Liver (tissue), 9 donors: ENCODE data around the gene NFKB1. TPM values are rescaled to one million over a fixed set of nuclear protein-coding genes. Genes with fewer than 3 reads are reported as not detected.

Source experiments
- DNase-seq: peaks from one replicate; pipeline ENCODE4 v3.0.0-alpha.2; 2017; ENCODE audit warnings: low spot score
- H3K27ac ChIP-seq, 2 donors: one replicate each; pipeline ENCODE4 v1.7.0; 2013; ENCODE audit warnings: inconsistent platforms in 2 of 2, low read length in 2 of 2, control low read depth in 1 of 2, low read depth in 1 of 2, mild to moderate bottlenecking in 1 of 2
- H3K27me3 ChIP-seq, 4 donors: one replicate each; pipeline versions ENCODE4 v1.6.1 to v1.7.0; 2013; ENCODE audit warnings: low read length in 3 of 4, inconsistent platforms in 1 of 4, mild to moderate bottlenecking in 1 of 4, moderate library complexity in 1 of 4; ENCODE audit not compliant: control insufficient read depth in 4 of 4, insufficient read depth in 4 of 4
- H3K36me3 ChIP-seq, 4 donors: one replicate each; pipeline versions ENCODE4 v1.6.1 to v1.7.0; 2013; ENCODE audit warnings: low read length in 3 of 4, mild to moderate bottlenecking in 3 of 4, low read depth in 1 of 4, moderate library complexity in 1 of 4; ENCODE audit not compliant: control insufficient read depth in 4 of 4, insufficient read depth in 3 of 4
- H3K4me1 ChIP-seq, 4 donors: one replicate each; pipeline versions ENCODE4 v1.6.1 to v1.7.0; 2013; ENCODE audit warnings: low read length in 3 of 4, mild to moderate bottlenecking in 3 of 4, moderate library complexity in 1 of 4; ENCODE audit not compliant: control insufficient read depth in 4 of 4, insufficient read depth in 4 of 4
- H3K4me3 ChIP-seq, 3 donors: one replicate each; pipeline versions ENCODE4 v1.6.1 to v1.7.0; 2013; ENCODE audit warnings: low read length in 3 of 3, control low read depth in 1 of 3, low read depth in 1 of 3, mild to moderate bottlenecking in 1 of 3
- H3K9ac ChIP-seq, 2 donors: one replicate each; pipeline ENCODE4 v1.7.0; 2013; ENCODE audit warnings: low read length in 2 of 2, mild to moderate bottlenecking in 2 of 2, moderate library complexity in 2 of 2, control low read depth in 1 of 2, low read depth in 1 of 2
- H3K9me3 ChIP-seq, 4 donors: one replicate each; pipeline versions ENCODE4 v1.6.1 to v1.7.0; 2013; ENCODE audit warnings: low read length in 3 of 4; ENCODE audit not compliant: control insufficient read depth in 4 of 4
- EGR1 ChIP-seq, 2 donors: IDR thresholded peaks; 2 replicates each; pipeline ENCODE4 v1.6.1; 2016 to 2018; ENCODE audit warnings: antibody characterized with exemption in 2 of 2, low read depth in 2 of 2
- FOXA1 ChIP-seq: IDR thresholded peaks from 2 replicates; pipeline ENCODE4 v1.6.1; 2016; ENCODE audit warnings: antibody characterized with exemption
- FOXA2 ChIP-seq: IDR thresholded peaks from 2 replicates; pipeline ENCODE4 v1.6.1; 2016; ENCODE audit warnings: antibody characterized with exemption
- GABPA ChIP-seq, 2 donors: IDR thresholded peaks in 1 of 2; conservative IDR thresholded peaks in 1 of 2; 2 replicates each; pipeline ENCODE4 v1.6.1; 2016; ENCODE audit warnings: antibody characterized with exemption in 2 of 2, mild to moderate bottlenecking in 1 of 2, moderate library complexity in 1 of 2
- HNF4A ChIP-seq, 2 donors: conservative IDR thresholded peaks; 2 replicates each; pipeline ENCODE4 v1.6.1; 2016; ENCODE audit warnings: antibody characterized with exemption in 2 of 2, mild to moderate bottlenecking in 2 of 2
- HNF4G ChIP-seq: IDR thresholded peaks from 2 replicates; pipeline ENCODE4 v1.6.1; 2016; ENCODE audit warnings: antibody characterized with exemption
- JUND ChIP-seq, 2 donors: IDR thresholded peaks; 2 replicates each; pipeline ENCODE4 v1.6.1; 2016; ENCODE audit warnings: antibody characterized with exemption in 2 of 2
- NR2F2 ChIP-seq: IDR thresholded peaks from 2 replicates; pipeline ENCODE4 v1.6.1; 2016; ENCODE audit warnings: antibody characterized with exemption
- RAD21 ChIP-seq, 2 donors: IDR thresholded peaks; 2 replicates each; pipeline ENCODE4 v1.6.1; 2016; ENCODE audit warnings: antibody characterized with exemption in 2 of 2, mild to moderate bottlenecking in 2 of 2
- RXRA ChIP-seq, 2 donors: IDR thresholded peaks; 2 replicates each; pipeline ENCODE4 v1.6.1; 2017 to 2018; ENCODE audit warnings: antibody characterized with exemption in 2 of 2, mild to moderate bottlenecking in 1 of 2
- SP1 ChIP-seq: IDR thresholded peaks from 2 replicates; pipeline ENCODE4 v1.6.1; 2018; ENCODE audit warnings: antibody characterized with exemption, mild to moderate bottlenecking
- TAF1 ChIP-seq: conservative IDR thresholded peaks from 2 replicates; pipeline ENCODE4 v1.6.1; 2016; ENCODE audit warnings: antibody characterized with exemption, mild to moderate bottlenecking
- YY1 ChIP-seq: IDR thresholded peaks from 2 replicates; pipeline ENCODE4 v1.6.1; 2016; ENCODE audit warnings: antibody characterized with exemption, mild to moderate bottlenecking
- WGBS: extraction: QIAGEN DNeasy Blood & Tissue Kit; methylation state at CpG from one replicate; pipeline ENCODE4 v1.1.7; 2013; 5-methylcytosine and 5-hydroxymethylcytosine counted together
- polyA plus RNA-seq, 2 donors: library from polyadenylated mRNA; stranded (reverse) in 1 of 2; unstranded in 1 of 2; fragments of 200-250 nt in 1 of 2; fragments of >200 nt in 1 of 2; fragmentation: Nextera tagmentation in 1 of 2; extraction: Ambion mirVana in 1 of 2; gene quantifications; one replicate each; pipeline versions ENCODE4 v1.2.1 to v1.2.3, GENCODE V29; 2013 to 2015
- total RNA-seq, 2 donors: library from RNA; depleted of rRNA; stranded (reverse); fragments of >200 nt; gene quantifications; one replicate each; pipeline ENCODE4 v1.2.3, GENCODE V29; 2014
- TF ChIP-seq, protein P1 (sequence below): IDR thresholded peaks from 2 replicates; pipeline ENCODE4 v1.6.1; 2016; ENCODE audit warnings: antibody characterized with exemption
- TF ChIP-seq, protein P2 (sequence below): IDR thresholded peaks from 2 replicates; pipeline ENCODE4 v1.6.1; 2016; ENCODE audit warnings: antibody characterized with exemption
- TF ChIP-seq, protein P3 (sequence below): IDR thresholded peaks from 2 replicates; pipeline ENCODE4 v1.6.1; 2016; ENCODE audit warnings: antibody characterized with exemption
- TF ChIP-seq, protein P4 (sequence below): fragments of 150-350 bp; IDR thresholded peaks from 2 replicates; pipeline ENCODE4 v1.5.1; 2017; ENCODE audit warnings: improper control_type of control experiment, low read depth, low read length; ENCODE audit not compliant: missing input control
- TF ChIP-seq, protein P5 (sequence below): IDR thresholded peaks from 2 replicates; pipeline ENCODE4 v1.6.1; 2016; ENCODE audit warnings: antibody characterized with exemption, mild to moderate bottlenecking
- donor health status: healthy.
- donor health status: healthy.
- donor health status: healthy.
- donor health status: healthy.
- donor health status: healthy.

NFKB1 gene
- total and polyA plus RNA-seq, 4 donors: 5.1 to 23.0 (median 13.4) TPM

DNA sequence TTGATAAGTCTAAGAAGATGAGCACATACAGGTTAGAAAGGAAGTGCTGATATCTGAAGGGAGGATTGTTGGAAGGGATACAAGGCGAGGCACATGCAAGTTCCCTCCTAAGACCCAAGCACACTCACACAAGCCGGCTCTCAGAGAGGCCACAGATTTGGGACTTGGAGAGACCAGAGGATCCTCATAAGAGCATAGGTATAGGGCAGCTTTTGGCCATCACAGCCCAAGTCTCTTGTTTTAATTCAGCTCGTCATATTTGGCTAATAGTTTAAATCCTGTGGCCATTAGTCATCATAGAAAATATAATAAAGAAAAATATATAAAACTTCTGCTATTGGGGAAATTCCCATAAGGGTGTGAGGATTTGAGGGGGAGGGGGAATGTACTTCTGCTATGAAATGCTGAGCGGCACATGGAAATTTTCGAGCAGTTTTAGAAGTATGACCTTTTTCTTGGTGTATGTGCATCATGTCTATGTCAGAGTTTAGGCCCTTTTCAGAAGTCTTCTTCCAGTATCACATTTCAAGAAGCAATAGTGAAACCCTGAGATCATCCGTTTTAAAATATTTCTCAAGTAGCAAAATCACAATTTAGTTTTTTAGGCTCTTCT, 97.7 kb downstream of the NFKB1 start (continued):
- TF ChIP-seq EGR1 (IDR thresholded peaks at IDR 0.05; ENCODE audit: low read depth in 2 of 2): no peak

DNA sequence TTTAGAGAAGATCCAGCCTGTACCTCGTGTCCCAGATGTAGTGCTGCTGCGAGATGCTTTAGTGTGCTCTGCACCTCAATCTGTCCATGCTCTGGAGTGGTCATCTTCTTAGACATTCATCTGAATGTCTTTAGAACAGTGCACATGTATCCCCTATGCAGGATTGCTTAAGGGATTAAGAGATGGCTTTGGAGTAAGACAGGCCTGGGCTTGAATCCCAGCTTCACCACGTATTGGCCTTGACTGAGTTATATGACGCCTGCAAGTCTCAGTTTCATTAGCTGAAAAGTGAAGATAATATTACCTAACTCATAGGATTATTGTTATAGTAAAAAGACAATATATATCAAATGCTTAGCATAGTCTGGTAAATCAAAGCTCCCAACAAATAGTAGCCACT, 98.3 kb downstream of the NFKB1 start:
- 94% methylated on average over 4 of the region's 4 CpGs for WGBS
- H3K4me1 ChIP-seq: no peaks in the 10 kb centered on the region
- H3K9me3 ChIP-seq: no peaks in the 10 kb centered on the region
- TF ChIP-seq GABPA (IDR thresholded peaks at IDR 0.05 in 1 of 2, conservative IDR thresholded peaks at IDR 0.05 in 1 of 2): no peak
- no peak for TF ChIP-seq HNF4A (conservative IDR thresholded peaks at IDR 0.05)
- TF ChIP-seq, protein P1, sequence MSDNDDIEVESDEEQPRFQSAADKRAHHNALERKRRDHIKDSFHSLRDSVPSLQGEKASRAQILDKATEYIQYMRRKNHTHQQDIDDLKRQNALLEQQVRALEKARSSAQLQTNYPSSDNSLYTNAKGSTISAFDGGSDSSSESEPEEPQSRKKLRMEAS: no peak
- no peak for TF ChIP-seq RAD21 (IDR thresholded peaks at IDR 0.05)
- TF ChIP-seq, protein P2, sequence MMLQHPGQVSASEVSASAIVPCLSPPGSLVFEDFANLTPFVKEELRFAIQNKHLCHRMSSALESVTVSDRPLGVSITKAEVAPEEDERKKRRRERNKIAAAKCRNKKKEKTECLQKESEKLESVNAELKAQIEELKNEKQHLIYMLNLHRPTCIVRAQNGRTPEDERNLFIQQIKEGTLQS: no peak
- no peak for TF ChIP-seq FOXA2
- TF ChIP-seq NR2F2: no peak
- TF ChIP-seq HNF4G: no peak
- TF ChIP-seq, protein P3, sequence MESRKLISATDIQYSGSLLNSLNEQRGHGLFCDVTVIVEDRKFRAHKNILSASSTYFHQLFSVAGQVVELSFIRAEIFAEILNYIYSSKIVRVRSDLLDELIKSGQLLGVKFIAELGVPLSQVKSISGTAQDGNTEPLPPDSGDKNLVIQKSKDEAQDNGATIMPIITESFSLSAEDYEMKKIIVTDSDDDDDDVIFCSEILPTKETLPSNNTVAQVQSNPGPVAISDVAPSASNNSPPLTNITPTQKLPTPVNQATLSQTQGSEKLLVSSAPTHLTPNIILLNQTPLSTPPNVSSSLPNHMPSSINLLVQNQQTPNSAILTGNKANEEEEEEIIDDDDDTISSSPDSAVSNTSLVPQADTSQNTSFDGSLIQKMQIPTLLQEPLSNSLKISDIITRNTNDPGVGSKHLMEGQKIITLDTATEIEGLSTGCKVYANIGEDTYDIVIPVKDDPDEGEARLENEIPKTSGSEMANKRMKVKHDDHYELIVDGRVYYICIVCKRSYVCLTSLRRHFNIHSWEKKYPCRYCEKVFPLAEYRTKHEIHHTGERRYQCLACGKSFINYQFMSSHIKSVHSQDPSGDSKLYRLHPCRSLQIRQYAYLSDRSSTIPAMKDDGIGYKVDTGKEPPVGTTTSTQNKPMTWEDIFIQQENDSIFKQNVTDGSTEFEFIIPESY: no peak
- no peak for TF ChIP-seq FOXA1
- TF ChIP-seq TAF1: no peak
- TF ChIP-seq RXRA (IDR thresholded peaks at IDR 0.05): no peak
- TF ChIP-seq, protein P4, sequence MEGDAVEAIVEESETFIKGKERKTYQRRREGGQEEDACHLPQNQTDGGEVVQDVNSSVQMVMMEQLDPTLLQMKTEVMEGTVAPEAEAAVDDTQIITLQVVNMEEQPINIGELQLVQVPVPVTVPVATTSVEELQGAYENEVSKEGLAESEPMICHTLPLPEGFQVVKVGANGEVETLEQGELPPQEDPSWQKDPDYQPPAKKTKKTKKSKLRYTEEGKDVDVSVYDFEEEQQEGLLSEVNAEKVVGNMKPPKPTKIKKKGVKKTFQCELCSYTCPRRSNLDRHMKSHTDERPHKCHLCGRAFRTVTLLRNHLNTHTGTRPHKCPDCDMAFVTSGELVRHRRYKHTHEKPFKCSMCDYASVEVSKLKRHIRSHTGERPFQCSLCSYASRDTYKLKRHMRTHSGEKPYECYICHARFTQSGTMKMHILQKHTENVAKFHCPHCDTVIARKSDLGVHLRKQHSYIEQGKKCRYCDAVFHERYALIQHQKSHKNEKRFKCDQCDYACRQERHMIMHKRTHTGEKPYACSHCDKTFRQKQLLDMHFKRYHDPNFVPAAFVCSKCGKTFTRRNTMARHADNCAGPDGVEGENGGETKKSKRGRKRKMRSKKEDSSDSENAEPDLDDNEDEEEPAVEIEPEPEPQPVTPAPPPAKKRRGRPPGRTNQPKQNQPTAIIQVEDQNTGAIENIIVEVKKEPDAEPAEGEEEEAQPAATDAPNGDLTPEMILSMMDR: no peak
- TF ChIP-seq, protein P5, sequence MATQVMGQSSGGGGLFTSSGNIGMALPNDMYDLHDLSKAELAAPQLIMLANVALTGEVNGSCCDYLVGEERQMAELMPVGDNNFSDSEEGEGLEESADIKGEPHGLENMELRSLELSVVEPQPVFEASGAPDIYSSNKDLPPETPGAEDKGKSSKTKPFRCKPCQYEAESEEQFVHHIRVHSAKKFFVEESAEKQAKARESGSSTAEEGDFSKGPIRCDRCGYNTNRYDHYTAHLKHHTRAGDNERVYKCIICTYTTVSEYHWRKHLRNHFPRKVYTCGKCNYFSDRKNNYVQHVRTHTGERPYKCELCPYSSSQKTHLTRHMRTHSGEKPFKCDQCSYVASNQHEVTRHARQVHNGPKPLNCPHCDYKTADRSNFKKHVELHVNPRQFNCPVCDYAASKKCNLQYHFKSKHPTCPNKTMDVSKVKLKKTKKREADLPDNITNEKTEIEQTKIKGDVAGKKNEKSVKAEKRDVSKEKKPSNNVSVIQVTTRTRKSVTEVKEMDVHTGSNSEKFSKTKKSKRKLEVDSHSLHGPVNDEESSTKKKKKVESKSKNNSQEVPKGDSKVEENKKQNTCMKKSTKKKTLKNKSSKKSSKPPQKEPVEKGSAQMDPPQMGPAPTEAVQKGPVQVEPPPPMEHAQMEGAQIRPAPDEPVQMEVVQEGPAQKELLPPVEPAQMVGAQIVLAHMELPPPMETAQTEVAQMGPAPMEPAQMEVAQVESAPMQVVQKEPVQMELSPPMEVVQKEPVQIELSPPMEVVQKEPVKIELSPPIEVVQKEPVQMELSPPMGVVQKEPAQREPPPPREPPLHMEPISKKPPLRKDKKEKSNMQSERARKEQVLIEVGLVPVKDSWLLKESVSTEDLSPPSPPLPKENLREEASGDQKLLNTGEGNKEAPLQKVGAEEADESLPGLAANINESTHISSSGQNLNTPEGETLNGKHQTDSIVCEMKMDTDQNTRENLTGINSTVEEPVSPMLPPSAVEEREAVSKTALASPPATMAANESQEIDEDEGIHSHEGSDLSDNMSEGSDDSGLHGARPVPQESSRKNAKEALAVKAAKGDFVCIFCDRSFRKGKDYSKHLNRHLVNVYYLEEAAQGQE: no peak
- TF ChIP-seq EGR1 (IDR thresholded peaks at IDR 0.05; ENCODE audit: low read depth in 2 of 2): no peak
- TF ChIP-seq JUND (IDR thresholded peaks at IDR 0.05): no peak
- no peak for TF ChIP-seq SP1
- no peak for TF ChIP-seq YY1
- no peak for DNase-seq
- H3K4me3 ChIP-seq: no peak overlapping the region
- H3K9ac ChIP-seq: no peak overlapping the region
- H3K36me3 ChIP-seq: peaks cover 5 to 53% (median 45%) of the 10 kb centered on the region in 4 donors
- no peaks in the 10 kb centered on the region for H3K27me3 ChIP-seq
- H3K27ac ChIP-seq: no peak overlapping the region
